HG03378 (cell line): ENCODE results near the gene MYO15B.

ENCODE experiments used
- ATAC-seq: cut with Tn5 transposase; IDR thresholded peaks from one replicate; pipeline ENCODE4 v1.9.1; 2021; ENCODE audit warnings: mild to moderate bottlenecking, moderate library complexity; ENCODE audit not compliant: unreplicated experiment

Gene MYO15B

DNA sequence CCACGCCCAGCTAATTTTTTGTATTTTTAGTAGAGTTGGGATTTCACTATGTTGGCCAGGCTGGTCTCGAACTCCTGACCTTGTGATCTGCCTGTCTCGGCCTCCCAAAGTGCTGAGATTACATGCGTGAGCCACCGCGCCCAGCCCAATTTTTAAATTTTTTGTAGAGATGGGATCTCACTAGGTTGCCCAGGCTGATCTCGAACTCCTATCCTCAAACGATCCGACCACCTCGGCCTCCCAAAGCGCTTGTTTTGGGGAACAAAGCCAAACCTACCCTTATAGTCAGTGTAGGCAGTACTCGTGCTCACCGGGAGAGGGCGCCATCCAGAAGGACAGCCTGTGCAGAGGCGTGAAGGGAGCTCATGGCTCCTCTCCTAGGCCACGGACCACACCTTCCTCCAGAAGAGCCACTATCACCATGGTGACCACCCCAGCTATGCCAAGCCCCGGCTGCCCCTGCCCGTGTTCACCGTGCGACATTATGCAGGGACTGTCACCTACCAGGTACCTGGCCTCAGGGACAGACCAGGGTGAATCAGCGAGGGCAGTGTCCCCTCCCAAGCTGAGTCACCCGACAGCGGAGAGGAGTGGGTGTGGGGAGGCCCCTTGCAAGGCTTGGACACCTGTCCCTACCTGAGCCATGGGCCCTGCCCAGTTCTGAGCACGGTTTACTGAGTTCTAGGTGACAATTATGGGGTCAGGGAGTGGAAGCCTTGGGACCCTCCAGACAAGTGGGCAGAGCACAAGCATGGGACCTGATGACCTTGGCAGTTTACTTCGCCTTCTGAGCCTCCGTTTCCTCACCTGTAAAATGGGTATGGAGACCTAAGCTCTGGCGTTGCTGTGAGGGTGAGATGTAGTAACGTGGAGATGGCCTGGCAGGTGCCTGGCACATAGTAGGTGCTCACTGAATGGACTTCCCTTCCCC, 13.7 kb downstream of the MYO15B start:
- no peak for ATAC-seq

DNA sequence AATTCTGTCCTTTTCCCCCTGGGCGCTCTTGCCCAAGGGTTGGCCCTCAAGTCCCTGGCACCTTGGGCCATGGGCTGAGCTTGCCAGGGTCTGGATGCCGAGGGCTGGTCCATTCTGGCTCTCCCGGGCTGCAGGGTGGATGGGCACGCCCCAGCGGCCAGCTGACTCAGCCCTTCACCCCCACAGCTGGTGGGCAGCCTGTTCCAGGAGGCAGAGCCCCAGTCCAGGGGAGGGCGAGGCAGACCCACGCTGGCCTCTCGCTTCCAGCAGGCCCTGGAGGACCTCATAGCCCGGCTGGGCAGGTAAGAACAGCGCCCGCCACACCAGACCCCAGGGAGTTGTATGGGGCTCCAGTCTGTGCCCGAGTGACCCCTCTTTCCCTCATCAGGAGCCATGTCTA, 15.0 kb downstream of the MYO15B start:
- no peak for ATAC-seq

DNA sequence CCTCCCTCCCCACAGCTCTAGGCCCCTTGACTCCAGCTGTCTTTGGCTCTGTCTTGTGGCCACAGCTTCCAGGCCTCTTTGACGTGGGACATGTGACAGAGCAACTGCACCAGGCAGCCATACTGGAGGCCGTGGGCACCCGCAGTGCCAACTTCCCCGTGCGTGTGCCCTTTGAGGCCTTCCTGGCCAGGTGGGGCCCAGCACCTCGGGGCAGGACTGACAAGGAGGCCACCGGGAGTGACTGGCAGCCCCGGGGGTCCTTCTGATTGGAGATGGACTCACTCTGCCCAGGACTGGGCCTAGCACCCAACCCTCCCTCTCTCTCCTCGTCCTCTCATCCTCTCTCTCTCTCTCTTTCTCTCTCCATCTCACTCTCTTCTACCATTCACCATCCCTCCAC, 15.5 kb downstream of the MYO15B start:
- no peak for ATAC-seq

DNA sequence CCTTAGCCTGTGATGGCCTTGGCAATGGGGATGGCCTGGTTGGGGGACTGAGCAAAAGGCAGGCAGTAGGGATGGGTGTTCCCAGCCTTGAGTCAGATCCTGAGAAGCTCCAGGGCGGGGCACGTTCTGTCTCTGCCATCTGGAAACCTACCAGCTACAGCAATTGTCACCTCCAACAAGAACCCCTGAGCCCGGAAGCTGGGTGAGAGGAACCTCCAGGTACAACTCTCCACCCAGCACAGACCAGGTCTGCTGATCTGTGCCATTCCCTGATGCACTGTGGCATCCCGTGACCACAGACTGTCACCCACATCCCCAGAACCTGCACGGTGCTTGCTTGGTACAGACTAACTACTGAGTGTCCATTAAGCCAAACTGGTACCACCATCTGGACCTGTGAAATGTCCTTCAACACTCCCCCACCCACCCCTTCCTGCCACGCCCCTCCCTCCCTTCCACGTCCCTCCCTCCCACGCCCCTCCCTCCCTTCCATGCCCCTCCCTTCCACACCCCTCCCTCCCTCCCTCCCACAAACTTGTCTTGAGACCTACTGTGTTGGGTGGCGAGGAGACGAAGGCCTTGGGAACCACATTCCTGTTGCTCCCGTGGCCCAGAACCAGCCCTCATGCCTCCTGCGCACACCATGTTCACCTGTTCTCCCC, 16.6 kb downstream of the MYO15B start:
- ATAC-seq = no peak

DNA sequence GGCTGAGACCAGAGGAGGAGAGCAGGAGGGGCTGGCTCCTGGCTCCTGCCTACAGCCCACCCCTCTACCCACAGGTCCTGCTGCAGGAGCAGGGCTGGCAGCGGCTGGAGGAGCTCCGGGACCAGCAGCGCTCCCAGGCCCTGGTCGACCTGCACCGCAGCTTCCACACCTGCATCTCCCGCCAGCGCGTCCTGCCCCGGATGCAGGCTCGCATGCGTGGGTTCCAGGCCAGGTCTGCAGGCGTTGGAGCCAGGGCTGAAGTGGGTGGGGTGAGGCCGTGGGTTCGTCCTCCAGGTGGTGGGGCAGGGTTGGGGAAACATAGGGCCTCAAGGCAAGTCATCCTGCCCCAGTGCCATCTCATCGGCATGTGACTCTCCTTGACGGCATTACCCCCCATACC, 18.2 kb downstream of the MYO15B start:
- no peak for ATAC-seq

DNA sequence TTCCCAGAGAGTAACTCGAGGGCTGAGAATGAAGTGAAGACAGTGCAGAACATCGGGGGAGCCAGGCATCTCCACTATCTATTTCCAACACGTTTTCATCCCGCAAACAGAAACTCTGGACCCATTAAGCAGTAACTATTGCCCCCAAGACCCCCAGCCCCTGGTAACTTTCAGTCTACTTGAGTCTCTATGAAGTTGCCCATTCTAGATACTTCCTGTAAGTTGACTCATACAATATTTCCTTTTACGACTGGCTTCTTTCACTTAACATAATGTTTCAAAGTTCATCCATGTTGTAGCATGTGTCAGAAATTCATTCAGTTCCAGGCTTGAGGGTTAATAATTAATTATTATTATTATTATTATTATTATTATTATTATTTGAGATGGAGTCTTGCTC, 19.5 kb downstream of the MYO15B start:
- ATAC-seq = no peak

DNA sequence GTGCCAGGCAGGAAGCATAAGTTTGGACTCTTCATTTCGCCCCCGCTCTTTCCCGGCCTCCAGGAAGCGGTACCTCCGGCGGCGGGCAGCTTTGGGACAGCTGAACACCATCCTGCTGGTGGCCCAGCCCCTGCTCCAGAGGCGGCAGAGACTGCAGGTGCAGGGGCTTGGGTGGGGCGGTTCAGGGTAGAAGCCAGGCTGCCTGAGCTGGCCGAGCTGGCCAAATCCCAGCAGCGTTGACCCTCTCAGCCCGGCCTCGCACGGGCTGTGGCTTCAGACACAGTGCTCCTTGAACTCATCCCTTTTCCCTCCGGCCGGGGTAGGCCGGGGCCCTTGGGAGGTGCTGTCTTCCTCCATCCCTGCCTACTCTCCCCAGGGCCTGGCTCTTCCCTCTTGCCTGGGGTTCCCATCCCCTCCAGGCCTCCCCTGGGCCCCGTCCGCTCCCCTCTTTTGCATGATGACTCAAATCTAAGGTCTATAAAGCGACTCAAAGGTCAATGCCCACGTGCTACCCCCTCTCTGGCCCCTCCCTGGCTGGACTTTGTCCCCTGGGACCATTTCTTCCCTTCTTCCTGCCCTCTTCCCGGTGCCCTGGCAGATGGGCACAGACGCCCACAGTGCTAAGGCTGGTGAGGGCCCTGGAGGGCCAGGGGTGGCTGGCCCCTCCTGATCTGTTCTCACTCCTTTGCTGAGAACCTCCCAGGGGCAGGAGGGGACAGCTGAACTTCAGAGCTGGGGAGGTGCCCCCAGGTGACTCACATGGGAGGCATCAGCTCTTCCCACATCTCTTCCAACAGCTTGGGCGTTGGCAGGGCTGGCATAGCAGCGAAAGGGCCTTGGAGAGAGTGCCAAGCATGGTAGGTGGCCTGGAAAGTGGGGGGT, 22.7 kb downstream of the MYO15B start:
- ATAC-seq = no peak

DNA sequence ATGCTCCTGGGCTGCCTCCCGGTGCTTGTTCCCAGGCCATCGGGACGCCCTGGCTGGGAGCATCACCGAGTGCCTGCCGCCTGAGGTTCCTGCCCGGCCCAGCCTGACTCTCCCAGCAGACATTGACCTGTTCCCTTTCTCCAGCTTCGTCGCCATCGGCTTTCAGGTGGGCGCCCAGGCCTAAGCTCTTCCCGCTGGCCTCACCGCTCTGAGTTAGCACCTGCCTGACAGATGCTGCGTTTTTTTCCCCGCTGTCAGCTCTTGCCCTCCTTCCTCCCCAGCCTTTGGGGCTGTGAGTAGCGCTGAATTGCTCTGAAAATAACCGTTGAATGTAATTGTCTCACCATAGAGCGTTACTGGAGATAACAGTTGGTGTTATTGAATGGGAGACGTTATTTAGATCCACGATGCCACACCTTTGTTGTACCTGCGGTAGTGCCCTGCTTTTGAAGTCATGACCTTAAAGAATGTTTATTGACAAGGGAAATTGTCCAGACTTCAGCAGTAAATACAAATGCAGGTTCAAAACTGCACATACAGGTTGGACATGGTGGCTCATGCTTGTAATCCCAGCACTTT, 24.3 kb downstream of the MYO15B start:
- ATAC-seq = no peak

DNA sequence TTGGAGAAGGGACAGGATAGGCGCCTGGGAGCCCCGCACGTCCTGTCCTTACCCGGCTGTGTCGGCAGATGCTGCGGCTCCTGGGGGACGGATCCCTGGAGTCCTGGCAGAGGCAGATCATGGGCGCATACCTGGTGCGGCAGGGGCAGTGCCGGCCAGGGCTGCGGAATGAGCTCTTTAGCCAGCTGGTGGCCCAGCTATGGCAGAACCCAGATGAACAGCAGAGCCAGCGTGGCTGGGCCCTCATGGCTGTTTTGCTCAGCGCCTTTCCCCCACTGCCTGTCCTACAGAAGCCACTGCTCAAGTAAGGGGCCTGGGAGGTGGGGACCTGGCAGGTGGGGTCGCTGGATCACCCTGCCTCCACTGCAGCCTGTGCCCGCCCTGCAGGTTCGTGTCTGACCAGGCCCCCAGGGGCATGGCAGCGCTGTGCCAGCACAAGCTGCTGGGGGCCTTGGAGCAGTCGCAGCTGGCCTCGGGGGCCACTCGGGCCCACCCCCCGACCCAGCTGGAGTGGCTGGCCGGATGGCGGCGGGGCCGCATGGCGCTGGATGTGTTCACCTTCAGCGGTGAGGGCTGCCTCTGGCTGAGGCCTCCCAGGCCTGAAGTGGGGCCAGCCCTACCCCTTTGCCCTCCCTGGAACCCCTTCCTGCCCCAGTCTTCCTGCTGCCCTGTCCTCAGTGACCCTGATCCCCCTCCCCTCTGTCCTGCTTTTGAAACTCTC, 25.5 kb downstream of the MYO15B start:
- ATAC-seq = no peak

DNA sequence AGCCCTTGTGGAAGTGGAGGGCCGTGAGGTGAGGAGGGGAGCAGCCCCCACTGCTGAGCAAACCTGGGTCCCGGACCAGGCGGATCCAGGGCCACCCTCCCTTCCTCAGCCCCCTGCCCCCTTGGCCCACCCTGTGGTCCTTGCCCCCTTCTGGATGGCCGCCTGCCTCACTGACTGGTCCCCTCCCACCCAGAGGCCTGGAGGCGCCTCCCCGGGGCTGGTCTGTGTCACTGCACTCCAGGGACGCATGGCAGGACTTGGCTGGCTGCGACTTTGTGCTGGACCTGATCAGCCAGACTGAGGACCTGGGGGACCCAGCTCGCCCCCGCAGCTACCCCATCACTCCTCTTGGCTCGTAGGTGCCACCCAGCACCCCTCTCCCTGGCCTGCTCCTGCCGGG, 26.4 kb downstream of the MYO15B start:
- no peak for ATAC-seq

DNA sequence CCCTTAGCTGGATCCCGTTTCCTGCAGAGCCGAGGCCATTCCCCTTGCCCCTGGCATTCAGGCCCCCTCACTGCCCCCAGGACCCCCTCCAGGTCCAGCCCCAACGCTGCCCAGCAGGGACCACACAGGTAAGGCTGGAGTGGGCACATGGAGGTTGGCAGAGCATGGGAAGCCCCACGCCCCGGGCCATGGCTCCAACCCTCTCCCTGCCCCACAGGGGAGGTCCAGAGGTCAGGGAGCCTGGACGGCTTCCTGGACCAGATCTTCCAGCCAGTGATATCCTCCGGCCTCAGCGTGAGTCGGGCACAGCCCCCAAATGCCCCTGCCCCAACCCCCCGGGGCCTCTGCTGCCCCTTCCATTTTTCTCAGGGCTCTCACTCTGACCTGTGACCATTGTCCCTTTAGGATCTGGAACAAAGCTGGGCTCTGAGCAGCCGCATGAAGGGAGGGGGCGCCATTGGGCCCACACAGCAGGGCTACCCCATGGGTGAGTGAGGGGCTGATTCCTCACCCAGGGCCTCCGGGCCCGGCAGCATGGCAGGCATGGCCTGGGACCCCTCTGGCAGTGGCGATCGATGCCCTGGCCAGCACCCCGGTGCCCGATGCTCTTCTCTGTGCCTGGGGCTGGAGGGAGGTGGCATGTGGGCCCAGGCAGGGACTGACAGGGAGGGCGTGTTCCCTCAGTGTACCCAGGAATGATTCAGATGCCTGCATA, 27.1 kb downstream of the MYO15B start:
- no peak for ATAC-seq

DNA sequence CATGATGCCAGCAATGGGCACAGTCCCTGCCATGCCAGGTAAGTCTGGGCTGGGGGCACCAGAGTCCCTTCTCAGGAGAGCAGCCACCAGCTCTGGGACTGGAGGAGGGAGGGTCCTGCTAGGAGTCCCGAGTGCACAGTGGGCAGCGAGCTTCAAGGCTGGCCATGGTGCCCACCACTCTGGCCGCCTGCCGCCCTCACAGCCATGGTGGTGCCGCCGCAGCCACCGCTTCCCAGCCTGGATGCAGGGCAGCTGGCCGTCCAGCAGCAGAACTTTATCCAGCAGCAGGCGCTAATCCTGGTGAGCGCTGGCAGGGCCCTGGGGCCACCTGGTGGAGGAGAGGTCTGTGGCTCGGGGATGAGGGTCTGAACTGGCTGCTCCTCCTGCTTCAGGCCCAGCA, 27.7 kb downstream of the MYO15B start:
- no peak for ATAC-seq

DNA sequence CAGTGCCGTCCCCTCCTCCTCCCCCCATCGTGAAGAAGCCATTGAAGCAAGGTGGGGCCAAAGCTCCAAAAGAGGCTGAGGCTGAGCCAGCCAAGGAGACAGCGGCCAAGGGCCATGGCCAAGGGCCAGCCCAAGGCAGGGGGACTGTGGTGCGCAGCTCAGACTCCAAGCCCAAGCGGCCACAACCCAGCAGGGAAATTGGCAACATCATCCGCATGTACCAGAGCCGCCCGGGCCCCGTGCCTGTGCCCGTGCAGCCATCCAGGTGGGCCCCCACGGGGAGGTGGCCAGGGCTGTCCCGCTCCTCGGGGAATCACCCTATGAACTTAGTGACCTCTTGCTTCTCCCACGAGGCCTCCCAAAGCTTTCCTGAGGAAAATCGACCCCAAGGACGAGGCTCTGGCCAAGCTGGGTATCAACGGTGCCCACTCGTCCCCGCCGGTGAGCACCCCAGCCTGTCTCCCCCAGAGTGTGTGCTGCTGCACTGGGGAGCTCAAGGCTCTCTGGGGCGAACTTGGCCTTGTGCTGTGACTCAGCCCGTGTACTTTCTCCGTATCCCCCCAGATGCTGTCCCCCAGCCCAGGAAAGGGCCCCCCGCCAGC, 29.0 kb downstream of the MYO15B start:
- no peak for ATAC-seq

DNA sequence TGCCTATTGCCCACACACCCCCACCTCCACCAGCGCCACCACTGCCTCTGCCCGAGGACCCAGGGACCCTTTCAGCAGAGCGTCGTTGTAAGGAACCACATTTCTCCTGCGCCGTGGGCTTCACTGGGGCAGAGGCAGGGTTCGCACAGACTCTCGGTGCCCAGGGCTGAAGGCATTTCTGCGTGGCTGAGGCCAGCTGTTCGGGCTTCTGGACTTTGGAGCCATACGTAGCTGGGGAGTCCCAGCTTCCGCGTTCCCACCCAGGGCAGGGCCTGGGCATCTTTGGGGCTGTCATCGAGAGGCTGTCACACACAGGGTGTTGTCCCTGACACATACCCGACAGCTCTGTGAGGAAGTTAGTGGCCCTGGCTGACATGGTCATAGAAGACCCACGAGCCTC, 29.6 kb downstream of the MYO15B start:
- no peak for ATAC-seq

DNA sequence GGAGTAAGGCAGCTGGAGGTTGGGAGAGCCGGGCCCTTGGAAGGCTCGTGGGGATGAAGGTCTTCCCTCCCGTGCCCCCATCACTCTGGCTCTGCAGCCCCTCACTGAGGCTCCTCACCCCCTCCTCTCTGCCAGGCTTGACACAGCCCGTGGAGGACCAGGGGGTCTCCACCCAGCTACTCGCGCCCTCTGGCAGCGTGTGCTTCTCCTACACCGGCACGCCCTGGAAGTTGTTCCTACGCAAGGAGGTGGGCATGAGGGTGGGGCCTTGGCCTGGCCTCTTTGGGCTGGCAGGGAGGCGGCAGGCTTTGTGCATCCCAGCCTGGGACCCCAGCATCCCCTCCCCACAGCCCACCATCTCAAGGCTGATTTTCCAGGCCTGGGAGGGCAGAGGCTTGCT, 30.1 kb downstream of the MYO15B start:
- ATAC-seq = no peak

DNA sequence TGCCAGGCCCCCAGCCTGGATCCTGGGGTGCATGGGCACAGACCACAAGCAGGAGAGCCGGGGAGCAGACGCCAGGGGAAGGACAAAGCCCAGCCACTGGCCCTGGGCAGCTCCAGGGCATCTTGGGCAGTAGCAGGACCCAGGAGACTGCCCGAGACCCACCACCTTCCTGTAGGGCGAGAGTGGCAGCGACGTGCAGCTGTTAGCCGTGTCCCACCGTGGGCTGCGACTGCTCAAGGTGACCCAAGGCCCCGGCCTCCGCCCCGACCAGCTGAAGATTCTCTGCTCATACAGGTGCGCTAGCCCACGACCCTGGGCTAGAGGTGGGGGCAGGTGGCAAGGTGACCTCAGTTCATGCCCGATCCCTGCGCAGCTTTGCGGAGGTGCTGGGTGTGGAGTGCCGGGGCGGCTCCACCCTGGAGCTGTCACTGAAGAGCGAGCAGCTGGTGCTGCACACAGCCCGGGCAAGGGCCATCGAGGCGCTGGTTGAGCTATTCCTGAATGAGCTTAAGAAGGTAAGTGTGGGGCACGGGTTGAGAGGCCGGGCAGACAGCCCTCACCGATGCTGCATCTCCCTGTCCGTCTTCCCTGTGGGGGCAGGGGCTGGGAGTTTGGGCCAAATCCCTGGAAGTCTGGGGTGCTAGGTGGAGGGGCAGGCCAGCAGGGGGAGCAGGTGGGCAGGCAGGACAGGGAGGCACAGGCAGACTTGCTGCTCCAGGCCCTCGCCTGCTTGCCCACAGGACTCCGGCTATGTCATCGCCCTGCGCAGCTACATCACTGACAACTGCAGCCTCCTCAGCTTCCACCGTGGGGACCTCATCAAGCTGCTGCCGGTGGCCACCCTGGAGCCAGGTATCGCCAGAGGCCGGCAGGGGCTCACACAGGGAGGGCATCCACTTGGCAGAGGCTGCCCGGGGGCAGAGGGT, 32.2 kb downstream of the MYO15B start:
- no peak for ATAC-seq

DNA sequence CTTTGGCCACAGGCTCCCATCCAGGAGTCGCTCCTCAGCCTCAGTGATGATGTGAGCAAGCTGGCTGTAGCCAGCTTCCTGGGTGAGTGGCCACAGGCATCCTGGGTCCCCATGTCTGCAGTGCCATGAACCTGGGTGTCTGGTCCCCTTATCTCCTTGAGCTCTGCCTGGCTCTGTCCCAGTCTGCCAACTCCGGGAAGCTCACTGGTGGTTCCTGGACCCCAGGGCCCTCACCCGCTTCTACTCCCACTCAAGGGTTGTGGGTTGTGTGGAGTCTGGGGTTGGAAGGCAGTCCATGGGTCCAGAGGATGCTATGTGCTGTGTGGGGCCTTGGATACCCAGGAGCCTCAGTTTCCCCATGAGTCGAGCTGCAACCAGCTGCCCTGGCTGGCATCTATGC, 33.9 kb downstream of the MYO15B start:
- ATAC-seq = no peak

DNA sequence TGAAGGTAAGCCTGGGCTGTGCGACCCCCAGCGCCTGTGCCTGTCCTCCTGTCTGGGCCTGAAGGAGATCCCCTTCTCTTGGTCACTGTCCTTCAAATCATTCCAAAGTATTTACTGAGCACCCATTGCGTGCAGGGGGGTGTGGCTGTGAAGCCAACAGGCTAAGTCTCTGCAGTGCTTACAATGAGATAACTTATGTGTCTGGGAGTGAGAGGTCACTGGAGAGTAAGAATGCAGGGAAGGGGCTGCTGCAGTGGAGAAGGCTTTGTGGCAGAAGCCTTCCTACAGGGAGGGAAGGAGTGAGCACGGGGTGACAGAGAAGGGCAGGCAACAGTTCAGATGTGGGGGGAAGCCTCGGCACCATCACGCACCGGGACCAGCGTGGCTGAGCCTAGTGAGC, 34.5 kb downstream of the MYO15B start:
- ATAC-seq = no peak
